Nucleus accumbens (tissue), 56 donors: Measurements from ENCODE around the gene CASP2.
A peak's percentile ranks its signal among the peaks of the same experiment; 100 is the strongest.

Experiments used
- DNase-seq, 56 donors: peaks; one replicate each; lab custom pipeline; 2025; lab: John Stamatoyannopoulos, UW

Gene CASP2

DNA sequence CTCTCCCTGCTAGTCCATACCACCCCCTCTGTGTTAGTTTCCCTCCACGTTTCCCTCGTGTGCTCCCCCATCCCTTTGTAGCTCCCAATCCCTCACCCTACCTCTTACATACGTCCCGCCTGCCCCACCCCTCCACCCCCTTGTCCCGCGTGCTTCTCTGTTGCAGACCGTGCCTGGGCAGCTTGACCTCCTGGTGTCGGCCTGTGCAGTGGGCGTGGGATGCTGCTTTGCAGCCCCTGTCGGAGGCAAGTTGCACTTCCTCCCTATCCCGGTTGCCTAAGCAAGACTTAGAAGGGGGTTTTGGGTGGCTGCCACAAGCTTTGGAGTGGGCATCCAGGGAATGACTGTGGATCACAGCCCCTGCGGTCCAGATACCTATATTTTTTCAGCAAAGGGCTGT lies 35.5 kb downstream of the CASP2 start:
- DNase-seq: no peak

DNA sequence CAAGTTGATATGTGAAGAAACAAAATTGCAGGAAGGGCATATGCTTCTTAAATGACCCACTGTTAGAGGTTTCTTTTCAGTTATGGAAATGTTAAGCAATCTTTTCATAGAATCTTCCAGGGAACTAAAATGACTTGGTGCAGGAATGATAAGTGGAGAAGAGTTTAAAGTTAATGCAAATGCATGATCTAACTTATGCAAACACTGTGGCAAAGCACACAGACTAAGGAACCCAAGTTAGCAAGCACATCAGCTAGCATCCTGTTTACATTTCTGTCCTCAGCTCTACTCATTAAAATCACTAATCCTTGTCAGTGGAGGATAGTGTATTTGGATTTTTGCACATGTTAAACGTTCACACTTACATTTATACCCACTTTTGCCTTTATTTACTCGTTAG lies 37.1 kb downstream of the CASP2 start:
- no peak for DNase-seq

- DNase-seq: no peak
These were observed 39.8 kb downstream of the CASP2 start for GRCh38 chr7:143327903-143328302.

GRCh38 chr7:143329471-143330170 lies 41.5 kb downstream of the CASP2 start:
- peak in 7 of 56 donors; percentile 19 to 59 (median 47) for DNase-seq

- DNase-seq: no peak
These were observed 43.1 kb downstream of the CASP2 start for GRCh38 chr7:143331179-143331801.

DNA sequence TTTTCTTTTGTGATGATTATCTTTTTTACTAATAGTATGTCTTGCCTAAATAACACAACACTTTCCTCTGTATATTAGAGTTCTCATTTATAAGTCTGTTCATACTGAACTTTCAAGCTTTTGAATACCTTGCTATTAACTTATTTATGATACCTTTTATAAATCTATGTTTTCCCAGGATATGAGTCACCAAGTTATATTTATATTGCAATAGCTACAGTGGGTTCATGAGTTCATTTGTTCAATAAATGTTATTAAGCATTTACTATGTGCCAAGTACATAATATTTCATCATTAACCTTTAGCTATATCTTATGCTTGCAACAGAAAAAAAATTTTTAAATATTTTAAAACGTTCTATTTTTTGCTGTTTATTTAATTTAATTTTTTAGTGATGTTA lies 46.1 kb downstream of the CASP2 start:
- no peak for DNase-seq

GRCh38 chr7:143337216-143337615 lies 49.1 kb downstream of the CASP2 start:
- no peak for DNase-seq

DNA sequence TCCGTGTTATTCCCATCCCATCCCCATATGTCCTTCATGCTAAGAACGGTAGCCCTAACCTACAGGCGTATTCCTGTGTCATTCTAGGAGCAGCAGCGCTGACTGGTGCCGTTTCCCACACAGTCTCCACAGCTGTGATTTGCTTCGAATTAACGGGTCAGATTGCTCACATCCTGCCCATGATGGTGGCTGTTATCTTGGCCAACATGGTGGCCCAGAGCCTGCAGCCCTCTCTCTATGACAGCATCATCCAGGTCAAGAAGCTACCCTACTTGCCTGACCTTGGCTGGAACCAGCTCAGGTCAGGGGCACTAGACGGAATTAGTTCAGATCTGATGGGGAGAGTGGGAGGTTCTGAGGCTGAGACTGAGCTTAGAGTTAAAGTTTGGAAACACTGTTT lies 53.7 kb downstream of the CASP2 start:
- DNase-seq: no peak

- DNase-seq: no peak
These were observed 55.4 kb downstream of the CASP2 start for GRCh38 chr7:143343596-143343995.

- peak in 2 of 56 donors; percentile 14 to 44 for DNase-seq
These were observed 57.3 kb downstream of the CASP2 start for GRCh38 chr7:143345428-143345900.

DNA sequence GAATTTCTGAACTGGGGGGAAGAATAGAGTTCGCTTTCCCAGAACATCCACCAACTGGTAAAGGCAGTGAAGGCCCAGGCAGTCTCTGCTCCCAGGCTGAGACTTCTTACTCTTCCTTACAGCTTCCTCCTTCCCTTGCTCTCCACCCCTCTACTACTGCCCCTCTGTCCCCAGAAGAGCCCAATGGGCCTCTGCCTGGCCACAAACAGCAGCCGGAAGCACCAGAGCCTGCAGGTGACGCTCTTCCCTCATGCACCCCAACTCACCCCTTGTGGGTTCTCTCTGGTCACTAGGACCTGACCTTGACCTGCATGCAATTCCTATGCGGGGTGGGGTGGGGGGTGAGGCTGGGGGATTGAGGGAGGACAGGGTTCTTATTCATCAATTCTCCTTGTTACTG lies 57.9 kb downstream of the CASP2 start:
- DNase-seq: no peak

- DNase-seq: no peak
These were observed 59.8 kb downstream of the CASP2 start for GRCh38 chr7:143347950-143348349.

DNA sequence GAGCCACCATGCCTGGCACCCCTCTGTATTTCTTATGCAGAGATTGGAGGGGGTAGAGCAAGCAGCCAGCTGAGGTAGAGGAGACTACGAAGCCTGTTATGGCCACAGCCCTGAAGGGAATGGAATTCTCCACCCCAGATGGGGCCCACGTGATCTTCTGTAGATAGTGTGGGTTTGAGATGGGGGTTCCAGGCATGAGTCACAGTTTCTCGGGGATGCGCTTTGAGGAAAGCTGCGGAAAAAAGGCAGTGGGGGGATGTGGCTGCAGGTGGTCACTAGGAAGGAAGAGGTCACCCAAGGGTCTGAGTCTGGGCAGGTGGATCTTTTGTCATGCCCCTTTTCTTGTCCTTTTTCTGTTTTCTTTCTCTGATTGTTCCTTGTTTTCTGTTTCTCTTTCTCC lies 62.9 kb downstream of the CASP2 start:
- no peak for DNase-seq

- no peak for DNase-seq
These were observed 63.4 kb downstream of the CASP2 start for GRCh38 chr7:143351574-143351973.

GRCh38 chr7:143352531-143353002 lies 64.4 kb downstream of the CASP2 start:
- DNase-seq: no peak

DNA sequence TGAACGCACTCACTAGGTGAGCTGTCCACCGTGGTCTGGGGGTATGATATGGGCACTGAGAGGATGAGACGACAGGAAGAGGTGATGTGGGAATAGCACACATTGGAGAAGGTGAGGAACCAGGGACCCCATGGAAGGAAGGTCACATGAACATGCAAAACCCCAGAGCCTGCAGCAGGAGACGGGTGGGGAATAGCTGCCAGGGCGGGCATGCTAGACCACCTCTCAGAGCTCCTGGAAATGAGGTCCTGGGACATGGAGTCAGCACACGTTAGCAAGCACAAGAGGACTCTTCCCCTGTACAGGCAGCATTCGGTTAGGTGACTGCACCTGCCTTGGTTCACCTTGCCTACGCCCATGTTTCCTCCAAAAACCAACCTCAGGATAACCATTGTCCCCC lies 66.2 kb downstream of the CASP2 start:
- no peak for DNase-seq

DNA sequence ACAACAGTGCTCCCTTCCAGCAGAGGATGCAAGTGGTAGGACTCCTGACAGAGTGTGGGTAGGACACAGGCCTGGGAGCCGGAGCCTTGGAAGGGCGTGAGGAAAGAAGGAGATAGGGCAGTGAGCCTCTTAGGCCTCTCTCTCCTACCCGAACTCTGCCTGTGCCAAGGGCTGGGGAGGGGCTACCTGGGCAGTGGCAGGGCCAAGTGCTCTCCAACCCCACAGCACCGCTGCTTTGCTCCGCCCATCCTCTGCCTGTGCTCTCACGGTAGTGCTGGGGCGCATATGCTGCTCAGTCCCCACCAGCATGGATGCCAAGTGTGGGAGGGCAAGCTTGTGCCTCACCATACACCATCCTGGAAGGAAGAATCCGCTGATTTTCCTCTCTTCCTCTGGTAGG lies 66.8 kb downstream of the CASP2 start:
- no peak for DNase-seq

GRCh38 chr7:143355450-143356385 lies 67.6 kb downstream of the CASP2 start:
- no peak for DNase-seq

DNA sequence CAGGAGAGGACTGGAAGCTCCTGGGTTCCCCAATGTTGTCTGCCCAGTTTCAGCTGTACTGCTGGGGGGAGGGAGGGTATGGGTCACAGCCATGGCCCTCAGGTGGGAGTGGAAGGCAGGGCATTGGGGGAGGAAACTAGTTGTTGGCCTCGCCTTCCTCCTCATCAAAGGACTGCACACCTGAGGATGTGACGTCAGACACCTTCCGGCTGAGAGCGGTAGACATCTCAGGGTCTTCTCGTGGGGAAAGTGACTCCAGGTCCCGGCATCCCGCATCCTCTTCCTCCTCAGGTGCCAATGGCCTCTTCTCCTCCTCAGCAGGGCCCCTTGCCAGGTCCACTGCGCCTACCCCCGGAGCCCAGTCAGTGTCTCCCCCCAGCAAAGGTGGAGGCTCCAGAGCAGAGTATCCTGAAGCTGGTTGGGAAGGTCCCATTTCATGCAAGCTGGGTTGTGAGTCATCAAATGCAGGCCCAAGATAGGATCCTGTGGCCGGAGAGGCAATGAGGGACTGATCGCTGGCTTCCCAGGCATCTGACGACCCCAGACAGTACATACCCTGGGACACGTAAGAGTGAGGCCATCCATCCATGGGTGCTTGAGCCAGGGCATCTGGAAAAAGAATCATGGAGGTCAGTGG lies 68.4 kb downstream of the CASP2 start:
- no peak for DNase-seq
